GM21390 (cell line): ENCODE measurements around the gene FAH.

Experiments
- ATAC-seq: cut with Tn5 transposase; IDR thresholded peaks from one replicate; pipeline ENCODE4 v1.9.1; 2021; ENCODE audit not compliant: unreplicated experiment

The FAH gene

GRCh38 chr15:80194186-80194585 lies 41.4 kb downstream of the FAH start:
- ATAC-seq = no peak

GRCh38 chr15:80194914-80195313 lies 42.1 kb downstream of the FAH start:
- no peak for ATAC-seq

- no peak for ATAC-seq
These were observed 46.6 kb downstream of the FAH start for GRCh38 chr15:80199366-80199765.

GRCh38 chr15:80199869-80200268 lies 47.1 kb downstream of the FAH start:
- no peak for ATAC-seq

- ATAC-seq = no peak
These were observed 48.6 kb downstream of the FAH start for GRCh38 chr15:80201256-80202015.

GRCh38 chr15:80202016-80202315 lies 49.2 kb downstream of the FAH start:
- no peak for ATAC-seq

GRCh38 chr15:80202641-80203360 lies 50.0 kb downstream of the FAH start:
- no peak for ATAC-seq

GRCh38 chr15:80203361-80203885 lies 50.6 kb downstream of the FAH start:
- ATAC-seq = no peak

- no peak for ATAC-seq
These were observed 51.4 kb downstream of the FAH start for GRCh38 chr15:80204231-80204630.

- ATAC-seq = no peak
These were observed 55.1 kb downstream of the FAH start for GRCh38 chr15:80207887-80208286.

- no peak for ATAC-seq
These were observed 56.2 kb downstream of the FAH start for GRCh38 chr15:80208758-80209734.

GRCh38 chr15:80210611-80211573 lies 58.1 kb downstream of the FAH start:
- ATAC-seq = no peak

GRCh38 chr15:80211976-80212375 lies 59.2 kb downstream of the FAH start:
- no peak for ATAC-seq

- ATAC-seq = no peak
These were observed 62.1 kb downstream of the FAH start for GRCh38 chr15:80214910-80215309.

- ATAC-seq = no peak
These were observed 63.3 kb downstream of the FAH start for GRCh38 chr15:80216141-80216540.

- ATAC-seq = no peak
These were observed 64.1 kb downstream of the FAH start for GRCh38 chr15:80216911-80217310.

GRCh38 chr15:80217327-80217900 lies 64.6 kb downstream of the FAH start:
- no peak for ATAC-seq

- ATAC-seq = no peak
These were observed 67.2 kb downstream of the FAH start for GRCh38 chr15:80219955-80220354.

- no peak for ATAC-seq
These were observed 76.3 kb downstream of the FAH start for GRCh38 chr15:80228959-80229610.
